Liver (tissue), 9 donors: Measurements from ENCODE around the gene OTUD5. TPM values are rescaled to one million over a fixed set of nuclear protein-coding genes. Genes with fewer than 3 reads are reported as not detected.
A peak's percentile ranks its signal among the peaks of the same experiment; 100 is the strongest.

Experiments used
- DNase-seq: peaks from one replicate; pipeline ENCODE4 v3.0.0-alpha.2; 2017; ENCODE audit warnings: low spot score
- H3K27ac ChIP-seq, 2 donors: one replicate each; pipeline ENCODE4 v1.7.0; 2013; ENCODE audit warnings: inconsistent platforms in 2 of 2, low read length in 2 of 2, control low read depth in 1 of 2, low read depth in 1 of 2, mild to moderate bottlenecking in 1 of 2
- H3K27me3 ChIP-seq, 4 donors: one replicate each; pipeline versions ENCODE4 v1.6.1 to v1.7.0; 2013; ENCODE audit warnings: low read length in 3 of 4, inconsistent platforms in 1 of 4, mild to moderate bottlenecking in 1 of 4, moderate library complexity in 1 of 4; ENCODE audit not compliant: control insufficient read depth in 4 of 4, insufficient read depth in 4 of 4
- H3K36me3 ChIP-seq, 4 donors: one replicate each; pipeline versions ENCODE4 v1.6.1 to v1.7.0; 2013; ENCODE audit warnings: low read length in 3 of 4, mild to moderate bottlenecking in 3 of 4, low read depth in 1 of 4, moderate library complexity in 1 of 4; ENCODE audit not compliant: control insufficient read depth in 4 of 4, insufficient read depth in 3 of 4
- H3K4me1 ChIP-seq, 4 donors: one replicate each; pipeline versions ENCODE4 v1.6.1 to v1.7.0; 2013; ENCODE audit warnings: low read length in 3 of 4, mild to moderate bottlenecking in 3 of 4, moderate library complexity in 1 of 4; ENCODE audit not compliant: control insufficient read depth in 4 of 4, insufficient read depth in 4 of 4
- H3K4me3 ChIP-seq, 3 donors: one replicate each; pipeline versions ENCODE4 v1.6.1 to v1.7.0; 2013; ENCODE audit warnings: low read length in 3 of 3, control low read depth in 1 of 3, low read depth in 1 of 3, mild to moderate bottlenecking in 1 of 3
- H3K9ac ChIP-seq, 2 donors: one replicate each; pipeline ENCODE4 v1.7.0; 2013; ENCODE audit warnings: low read length in 2 of 2, mild to moderate bottlenecking in 2 of 2, moderate library complexity in 2 of 2, control low read depth in 1 of 2, low read depth in 1 of 2
- H3K9me3 ChIP-seq, 4 donors: one replicate each; pipeline versions ENCODE4 v1.6.1 to v1.7.0; 2013; ENCODE audit warnings: low read length in 3 of 4; ENCODE audit not compliant: control insufficient read depth in 4 of 4
- FOXA1 ChIP-seq: IDR thresholded peaks from 2 replicates; pipeline ENCODE4 v1.6.1; 2016; ENCODE audit warnings: antibody characterized with exemption
- GABPA ChIP-seq, 2 donors: IDR thresholded peaks in 1 of 2; conservative IDR thresholded peaks in 1 of 2; 2 replicates each; pipeline ENCODE4 v1.6.1; 2016; ENCODE audit warnings: antibody characterized with exemption in 2 of 2, mild to moderate bottlenecking in 1 of 2, moderate library complexity in 1 of 2
- HNF4A ChIP-seq, 2 donors: conservative IDR thresholded peaks; 2 replicates each; pipeline ENCODE4 v1.6.1; 2016; ENCODE audit warnings: antibody characterized with exemption in 2 of 2, mild to moderate bottlenecking in 2 of 2
- HNF4G ChIP-seq: IDR thresholded peaks from 2 replicates; pipeline ENCODE4 v1.6.1; 2016; ENCODE audit warnings: antibody characterized with exemption
- JUND ChIP-seq, 2 donors: IDR thresholded peaks; 2 replicates each; pipeline ENCODE4 v1.6.1; 2016; ENCODE audit warnings: antibody characterized with exemption in 2 of 2
- NR2F2 ChIP-seq: IDR thresholded peaks from 2 replicates; pipeline ENCODE4 v1.6.1; 2016; ENCODE audit warnings: antibody characterized with exemption
- RAD21 ChIP-seq, 2 donors: IDR thresholded peaks; 2 replicates each; pipeline ENCODE4 v1.6.1; 2016; ENCODE audit warnings: antibody characterized with exemption in 2 of 2, mild to moderate bottlenecking in 2 of 2
- RXRA ChIP-seq, 2 donors: IDR thresholded peaks; 2 replicates each; pipeline ENCODE4 v1.6.1; 2017 to 2018; ENCODE audit warnings: antibody characterized with exemption in 2 of 2, mild to moderate bottlenecking in 1 of 2
- SP1 ChIP-seq: IDR thresholded peaks from 2 replicates; pipeline ENCODE4 v1.6.1; 2018; ENCODE audit warnings: antibody characterized with exemption, mild to moderate bottlenecking
- TAF1 ChIP-seq: conservative IDR thresholded peaks from 2 replicates; pipeline ENCODE4 v1.6.1; 2016; ENCODE audit warnings: antibody characterized with exemption, mild to moderate bottlenecking
- WGBS: extraction: QIAGEN DNeasy Blood & Tissue Kit; methylation state at CpG from one replicate; pipeline ENCODE4 v1.1.7; 2013; 5-methylcytosine and 5-hydroxymethylcytosine counted together
- polyA plus RNA-seq, 2 donors: library from polyadenylated mRNA; stranded (reverse) in 1 of 2; unstranded in 1 of 2; fragments of 200-250 nt in 1 of 2; fragments of >200 nt in 1 of 2; fragmentation: Nextera tagmentation in 1 of 2; extraction: Ambion mirVana in 1 of 2; gene quantifications; one replicate each; pipeline versions ENCODE4 v1.2.1 to v1.2.3, GENCODE V29; 2013 to 2015
- total RNA-seq, 2 donors: library from RNA; depleted of rRNA; stranded (reverse); fragments of >200 nt; gene quantifications; one replicate each; pipeline ENCODE4 v1.2.3, GENCODE V29; 2014
- TF ChIP-seq, protein P1 (sequence below): IDR thresholded peaks from 2 replicates; pipeline ENCODE4 v1.6.1; 2016; ENCODE audit warnings: antibody characterized with exemption
- donor health status: healthy.
- donor health status: healthy.
- donor health status: healthy.
- donor health status: healthy.
- donor health status: healthy.

Gene OTUD5
- total and polyA plus RNA-seq, 4 donors = 9.3 to 29.3 (median 17.9) TPM

DNA sequence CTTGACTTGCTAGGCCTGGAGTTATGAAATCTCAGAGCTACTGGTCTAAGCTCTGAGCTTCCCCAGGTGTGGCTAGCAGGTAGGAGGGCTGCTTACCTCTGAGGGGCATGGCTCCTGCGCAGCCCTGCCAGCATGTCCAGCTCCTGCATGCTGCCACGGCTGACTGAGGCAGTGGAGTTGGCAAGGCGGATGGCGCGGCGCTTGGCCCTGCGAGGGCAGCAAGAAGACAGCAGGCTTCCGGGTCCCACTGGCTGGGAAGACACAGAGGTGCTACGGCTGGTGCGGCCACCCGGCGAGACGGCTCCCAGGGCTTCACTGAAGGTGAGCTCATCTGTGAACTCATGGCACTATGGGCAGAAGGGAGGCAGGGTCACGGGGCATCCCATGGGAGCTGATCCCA, 8.6 kb upstream of the OTUD5 start:
- no peaks in the 10 kb centered on the region for H3K9me3 ChIP-seq
- H3K4me1 ChIP-seq = no peaks in the 10 kb centered on the region
- no peak for DNase-seq
- no peaks in the 10 kb centered on the region for H3K36me3 ChIP-seq
- H3K27ac ChIP-seq = no peak overlapping the region
- WGBS = 98% methylated on average over 14 of the region's 14 CpGs
- no peak overlapping the region for H3K4me3 ChIP-seq
- no peak overlapping the region for H3K9ac ChIP-seq
- no peak for TF ChIP-seq JUND (IDR thresholded peaks at IDR 0.05)
- TF ChIP-seq HNF4G = no peak
- H3K27me3 ChIP-seq = no peaks in the 10 kb centered on the region

DNA sequence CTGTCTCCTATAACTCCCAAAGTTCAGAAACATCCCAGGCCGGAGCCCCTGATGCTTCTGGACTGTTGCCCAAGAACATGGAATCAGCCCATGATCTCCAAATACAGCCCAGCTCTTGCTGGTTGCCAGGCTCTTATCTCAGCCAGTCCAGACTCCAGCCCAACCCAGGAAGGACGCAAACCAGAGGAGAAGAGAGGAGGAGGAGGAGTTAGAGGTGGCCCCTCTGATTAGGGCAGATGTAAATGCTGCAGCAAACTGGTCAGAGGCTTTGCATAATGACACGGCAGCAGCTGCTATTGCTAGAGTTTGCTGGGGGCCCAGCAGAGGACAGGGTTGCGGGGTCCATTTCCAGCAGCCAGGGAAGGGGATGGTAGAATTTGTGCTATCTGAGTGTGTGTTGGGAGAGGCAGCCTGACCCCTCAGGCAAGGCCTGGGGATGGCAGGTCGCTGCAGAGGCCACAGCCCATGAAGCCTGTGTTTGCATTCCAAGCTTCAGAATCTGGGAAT, 4.2 kb upstream of the OTUD5 start:
- TF ChIP-seq HNF4A (conservative IDR thresholded peaks at IDR 0.05) (no peak), JUND (IDR thresholded peaks at IDR 0.05) (no peak)
- WGBS = 60% methylated on average over 5 of the region's 5 CpGs
- Histone ChIP-seq H3K9ac (no peak overlapping the region), H3K4me1 (peaks cover 3 to 8% (median 6%) of the 10 kb centered on the region in 4 donors), H3K27me3 (no peaks in the 10 kb centered on the region), H3K27ac (no peak overlapping the region), H3K4me3 (no peak overlapping the region), H3K9me3 (no peaks in the 10 kb centered on the region), H3K36me3 (no peaks in the 10 kb centered on the region)
- peak; percentile 62 for DNase-seq

DNA sequence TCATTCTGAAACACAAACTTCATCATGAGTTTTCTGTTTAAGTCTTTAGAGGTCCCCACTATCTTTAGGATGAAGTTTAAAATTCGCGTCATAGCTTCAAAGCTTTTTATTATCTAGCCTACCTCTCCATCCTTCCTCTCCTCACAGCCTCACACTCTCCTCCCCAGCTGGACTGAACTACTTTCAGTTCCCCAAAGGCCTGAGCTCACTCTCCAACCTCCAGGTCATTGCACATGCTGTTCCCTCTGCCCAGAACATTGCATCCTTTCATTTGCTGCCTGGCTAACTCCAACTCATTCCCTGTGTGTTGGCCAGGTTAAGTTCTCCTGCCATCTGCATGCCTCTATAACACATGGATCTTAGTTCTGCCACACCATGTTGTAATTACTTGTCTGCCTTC, 2.9 kb upstream of the OTUD5 start:
- Histone ChIP-seq H3K9ac (no peak overlapping the region), H3K27me3 (no peaks in the 10 kb centered on the region), H3K4me3 (no peak overlapping the region), H3K4me1 (peaks cover 3 to 21% (median 17%) of the 10 kb centered on the region in 4 donors), H3K36me3 (peaks cover 0 to 3% (median under 1%) of the 10 kb centered on the region in 4 donors), H3K9me3 (no peaks in the 10 kb centered on the region), H3K27ac (no peak overlapping the region)
- no peak for TF ChIP-seq RXRA (IDR thresholded peaks at IDR 0.05)
- TF ChIP-seq SP1 = peak; percentile 23
- 93% methylated on average over 2 of the region's 2 CpGs for WGBS
- DNase-seq = no peak

DNA sequence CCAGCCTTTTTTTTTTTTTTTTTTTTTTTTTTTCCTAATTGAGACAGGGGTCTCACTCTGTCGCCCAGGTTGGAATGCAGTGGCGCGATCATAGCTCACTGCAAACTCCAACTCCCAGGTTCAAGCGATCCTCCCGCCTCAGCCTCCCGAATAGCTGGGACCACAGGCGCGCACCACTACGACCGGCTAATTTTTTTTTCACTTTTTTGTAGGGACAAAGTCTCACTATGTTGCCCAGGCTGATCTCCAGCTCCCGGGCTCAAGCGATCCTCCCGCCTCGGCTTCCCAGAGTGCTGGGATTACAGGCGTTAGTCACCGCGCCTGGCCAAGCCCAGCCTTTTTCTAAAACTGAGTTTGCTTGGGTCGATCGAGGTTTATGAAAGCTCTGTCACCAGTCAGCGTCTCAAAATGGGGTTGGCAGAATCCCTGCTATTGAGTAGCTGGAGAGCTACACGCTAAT, 1.3 kb upstream of the OTUD5 start:
- H3K9me3 ChIP-seq = no peaks in the 10 kb centered on the region
- H3K27ac ChIP-seq = peak overlapping the region; percentile 89
- no peak for DNase-seq
- WGBS = 1% methylated on average over 21 of the region's 21 CpGs
- H3K27me3 ChIP-seq = no peaks in the 10 kb centered on the region
- peak overlapping the region; percentile 45 to 61 (median 58) for H3K4me3 ChIP-seq
- peaks cover 0 to 9% (median 3%) of the 10 kb centered on the region in 4 donors for H3K36me3 ChIP-seq
- peaks cover 4 to 36% (median 27%) of the 10 kb centered on the region in 4 donors for H3K4me1 ChIP-seq
- peak overlapping the region; percentile 79 to 87 for H3K9ac ChIP-seq
- TF ChIP-seq NR2F2 (no peak), TAF1 (no peak), JUND (IDR thresholded peaks at IDR 0.05) (no peak), SP1 (no peak), FOXA1 (no peak), RXRA (IDR thresholded peaks at IDR 0.05) (peak in 1 of 2 donors; percentile 6), RAD21 (IDR thresholded peaks at IDR 0.05) (peak in 1 of 2 donors; percentile 27), HNF4A (conservative IDR thresholded peaks at IDR 0.05) (no peak), GABPA (IDR thresholded peaks at IDR 0.05 in 1 of 2, conservative IDR thresholded peaks at IDR 0.05 in 1 of 2) (no peak)
- TF ChIP-seq, protein P1, sequence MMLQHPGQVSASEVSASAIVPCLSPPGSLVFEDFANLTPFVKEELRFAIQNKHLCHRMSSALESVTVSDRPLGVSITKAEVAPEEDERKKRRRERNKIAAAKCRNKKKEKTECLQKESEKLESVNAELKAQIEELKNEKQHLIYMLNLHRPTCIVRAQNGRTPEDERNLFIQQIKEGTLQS = no peak
